Adrenal gland (tissue), 19 donors: ENCODE data around the gene PINLYP. TPM values are rescaled to one million over a fixed set of nuclear protein-coding genes. Genes with fewer than 3 reads are reported as not detected.

Experiments
- DNase-seq, 7 donors: peaks; one replicate each; pipeline ENCODE4 v3.0.0-alpha.2; 2019 to 2020
- H3K27ac ChIP-seq, 5 donors: fragments of 200-600 bp; sonication (generic) in 4 of 5; 1 replicate in 3 of 5; 2 replicates in 2 of 5; pipeline versions ENCODE4 v1.5.1 to v1.8.0; 2016 to 2020; ENCODE audit warnings: mild to moderate bottlenecking in 1 of 5
- H3K27me3 ChIP-seq: fragments of 200-600 bp; 2 replicates; pipeline ENCODE4 v1.8.0; 2021
- H3K36me3 ChIP-seq, 2 donors: fragments of 200-600 bp; replicated peaks in 1 of 2; 1 replicate in 1 of 2; 2 replicates in 1 of 2; pipeline versions ENCODE4 v1.5.1 to v1.8.0; 2018 to 2022
- H3K4me1 ChIP-seq, 2 donors: fragments of 200-600 bp; replicated peaks in 1 of 2; 1 replicate in 1 of 2; 2 replicates in 1 of 2; pipeline versions ENCODE4 v1.5.1 to v1.8.0; 2018 to 2021
- H3K4me3 ChIP-seq, 4 donors: fragments of 200-600 bp; sonication (generic) in 3 of 4; one replicate each; pipeline ENCODE4 v1.5.1; 2016 to 2018
- H3K9me3 ChIP-seq, 3 donors: fragments of 200-600 bp; sonication (generic) in 1 of 3; replicated peaks in 1 of 3; 1 replicate in 2 of 3; 2 replicates in 1 of 3; pipeline versions ENCODE4 v1.5.1 to v1.8.0; 2016 to 2021
- CTCF ChIP-seq, 6 experiments: fragments of 450-650 bp in 4 of 6; fragments of 200-600 bp in 2 of 6; sonication (generic) in 1 of 6; IDR thresholded peaks; 1 replicate in 5 of 6; 2 replicates in 1 of 6; pipeline versions ENCODE4 v1.5.1 to v1.8.0; 2016 to 2021; ENCODE audit warnings: antibody characterized with exemption in 6 of 6, mild to moderate bottlenecking in 2 of 6, moderate library complexity in 1 of 6
- POLR2A ChIP-seq, 2 donors: fragments of 450-650 bp; IDR thresholded peaks; one replicate each; pipeline ENCODE4 v1.6.1; 2017; ENCODE audit warnings: antibody characterized with exemption in 2 of 2, mild to moderate bottlenecking in 2 of 2, moderate library complexity in 1 of 2
- WGBS, 4 donors: extraction: QIAGEN DNeasy Blood & Tissue Kit in 2 of 4; methylation state at CpG; one replicate each; pipeline versions ENCODE4 v1.1.5 to v1.1.7; 2013 to 2017; 5-methylcytosine and 5-hydroxymethylcytosine counted together
- intact Hi-C, 2 donors: fragments of 100-400 bp; cut with DNase I; formaldehyde crosslinking; loops; one replicate each; pipeline versions ENCODE4 v1.14.1 to v1.15.0; 2022 to 2023
- long read RNA-seq, 10 donors: library from polyadenylated mRNA in 3 of 10; unstranded in 2 of 10; stranded (forward) in 1 of 10; transcript quantifications; one replicate each; pipeline ENCODE4 v2.0.0 and lab custom pipeline, GENCODE V29; 2021 to 2026
- polyA plus RNA-seq, 3 donors: library from polyadenylated mRNA; stranded (reverse); fragments of 200-250 nt in 2 of 3; fragments of 350-450 nt in 1 of 3; fragmentation: Illumina TruSeq in 1 of 3; extraction: RNeasy Lipid Tissue Mini Kit (QIAGEN cat#74804) in 1 of 3; gene quantifications; one replicate each; pipeline ENCODE4 v1.2.3, GENCODE V29; 2013 to 2014
- total RNA-seq, 9 donors: library from RNA; depleted of rRNA in 4 of 9; stranded (reverse); fragments of >200 nt in 4 of 9; fragments of 120-200 nt in 1 of 9; fragmentation: NEBNext Ultra II Directional in 1 of 9; extraction: Animal tissue kit (Norgen Biotek cat#: 25700) in 1 of 9; gene quantifications; one replicate each; pipeline versions ENCODE4 v1.1.0 to v1.2.4, GENCODE V29; 2013 to 2023
- donor health status: healthy with polysubstance abuse.
- donor health status: Bipolar disorder and iron deficiency.
- donor health status: DM: yes; HTN: yes; CAD: no.
- donor health status: DM: no; HTN: no; CAD: no.
- donor health status: DM: no; HTN: no; CAD: no.
- donor health status: DM: yes; HTN: yes; CAD: no.

PINLYP gene
- 10 to 100 TPM in 1 of 9 donors, 1 to 10 TPM in 6, under 1 TPM in 1, not detected in 1; 0.61 to 11.0 (median 3.0) TPM for total RNA-seq
- polyA plus RNA-seq: 10 to 100 TPM in 2 of 3 donors, 1 to 10 TPM in 1; 4.3 to 16.0 (median 12.4) TPM
- long read RNA-seq, donor 1, partial matches to known transcripts: 0 of 8 reads
- long read RNA-seq, donor 1, other reads (novel, unspliced or antisense): 0 of 8 reads
- long read RNA-seq, donor 2, partial matches to known transcripts: 0 of 1 reads
- long read RNA-seq, donor 2, other reads (novel, unspliced or antisense): 0 of 1 reads
- long read RNA-seq, donor 3, partial matches to known transcripts: 0 of 3 reads
- long read RNA-seq, donor 3, other reads (novel, unspliced or antisense): 0 of 3 reads
- long read RNA-seq, donor 4, partial matches to known transcripts: 0 of 1 reads
- long read RNA-seq, donor 4, other reads (novel, unspliced or antisense): 0 of 1 reads
- long read RNA-seq, donor 5, partial matches to known transcripts: 0 of 1 reads
- long read RNA-seq, donor 5, other reads (novel, unspliced or antisense): 1 of 1 reads
- long read RNA-seq, donor 6, partial matches to known transcripts: 0 of 3 reads
- long read RNA-seq, donor 6, other reads (novel, unspliced or antisense): 1 of 3 reads
- long read RNA-seq, donor 7, partial matches to known transcripts: 0 of 4 reads
- long read RNA-seq, donor 7, other reads (novel, unspliced or antisense): 0 of 4 reads
- long read RNA-seq, donor 8, partial matches to known transcripts: 0 of 9 reads
- long read RNA-seq, donor 8, other reads (novel, unspliced or antisense): 0 of 9 reads
- long read RNA-seq, donor 9, partial matches to known transcripts: 0 of 2 reads
- long read RNA-seq, donor 9, other reads (novel, unspliced or antisense): 0 of 2 reads
- long read RNA-seq, donor 10, partial matches to known transcripts: 0 of 2 reads
- long read RNA-seq, donor 10, other reads (novel, unspliced or antisense): 0 of 2 reads

GRCh38 chr19:43575156-43575950 lies at the start of gene PINLYP, which contains the start of gene XRCC1:
PINLYP (plus strand) TSS chr19:43575801; CDS start chr19:43577192, 1,391 bp downstream.
XRCC1 (minus strand) TSS chr19:43575527; CDS start chr19:43575458, 69 bp downstream.
- H3K36me3 ChIP-seq: no peaks in the 10 kb centered on the region
- peak within 1 kb of the TSS in 4 of 5 donors; percentile 69 to 86 (median 80) for H3K27ac ChIP-seq
- 0% methylated on average over 20 to 51 of the region's 51 CpGs for WGBS, 4 donors
- H3K27me3 ChIP-seq: no peaks in the 10 kb centered on the region
- peak; percentile 97 to 99 (median 99) for DNase-seq
- peaks cover 9 to 20% of the 10 kb centered on the region in 2 donors for H3K4me1 ChIP-seq
- intact Hi-C loops: no loop called here
- H3K9me3 ChIP-seq: no peaks in the 10 kb centered on the region
- TF ChIP-seq POLR2A (IDR thresholded peaks at IDR 0.05): peak; percentile 45 to 56
- TF ChIP-seq CTCF (IDR thresholded peaks at IDR 0.05): no peak
- H3K4me3 ChIP-seq: peak within 1 kb of the TSS; percentile 63 to 82 (median 68)

- peak; percentile 30 to 70 (median 43) for DNase-seq
- TF ChIP-seq POLR2A (IDR thresholded peaks at IDR 0.05): no peak
- no peak for TF ChIP-seq CTCF (IDR thresholded peaks at IDR 0.05)
- H3K4me3 ChIP-seq: peak overlapping the region; percentile 58 to 78 (median 70)
- no peaks in the 10 kb centered on the region for H3K36me3 ChIP-seq
- H3K9me3 ChIP-seq: no peaks in the 10 kb centered on the region
- H3K27me3 ChIP-seq: no peaks in the 10 kb centered on the region
- intact Hi-C loops: no loop called here
- H3K27ac ChIP-seq: peak overlapping the region in 4 of 5 donors; percentile 84 to 94 (median 88)
- 14 to 28% (median 19%) methylated on average over 8 to 26 of the region's 26 CpGs for WGBS, 4 donors
- peaks cover 12 to 34% of the 10 kb centered on the region in 2 donors for H3K4me1 ChIP-seq
These were observed 49.5 kb upstream of the PINLYP start for GRCh38 chr19:43525836-43526771.

GRCh38 chr19:43526884-43527859 lies 48.4 kb upstream of the PINLYP start, which contains the start of gene ETHE1:
ETHE1 (minus strand) TSS chr19:43527201; CDS start chr19:43527177, 24 bp downstream.
- TF ChIP-seq CTCF (IDR thresholded peaks at IDR 0.05): no peak
- TF ChIP-seq POLR2A (IDR thresholded peaks at IDR 0.05): peak; percentile 72 to 84
- Histone ChIP-seq H3K27ac (peak within 1 kb of the TSS; percentile 84 to 94 (median 84)), H3K36me3 (no peaks in the 10 kb centered on the region), H3K4me1 (peaks cover 13 to 34% of the 10 kb centered on the region in 2 donors), H3K27me3 (no peaks in the 10 kb centered on the region), H3K4me3 (peak within 1 kb of the TSS; percentile 58 to 78 (median 70)), H3K9me3 (no peaks in the 10 kb centered on the region)
- intact Hi-C loops: no loop called here
- WGBS, 4 donors: 3 to 5% (median 5%) methylated on average over 33 to 54 of the region's 54 CpGs
- DNase-seq: peak; percentile 80 to 89 (median 85)
